OCI-LY7 (cell line): ENCODE measurements around the gene COMMD10. TPM values are rescaled to one million over a fixed set of nuclear protein-coding genes. Genes with fewer than 3 reads are reported as not detected.
"Not testable (repeated sequence)": the region's sequence is repeated elsewhere in the genome, so short reads cannot be mapped to it uniquely, and the experiment has no call there.

Experiments
- BruUV-seq: library from RNA; stranded (reverse); fragments of 400-500 nt; replicated peaks from 2 replicates; lab custom pipeline; 2021; lab: Mats Ljungman, UMichigan
- CTCF ChIA-PET: fragments of 300-600 bp; sonication (Branson Sonifier 250); formaldehyde crosslinking; loops from one replicate; lab custom pipeline; 2022; ENCODE audit warnings: antibody characterized with exemption; ENCODE audit not compliant: unreplicated experiment; lab: Charles Lee
- POLR2A ChIA-PET: fragments of 300-600 bp; sonication (Branson Sonifier 250); formaldehyde crosslinking; loops from one replicate; lab custom pipeline; 2022; ENCODE audit warnings: antibody characterized with exemption; lab: Charles Lee
- DNase-seq: peaks from one replicate; pipeline ENCODE4 v3.0.0-alpha.2; 2015; ENCODE audit warnings: low spot score
- H2AFZ ChIP-seq: fragments of 200-600 bp; sonication (generic), shearing (Covaris generic); 2 replicates; pipeline ENCODE4 v1.6.1; 2014; ENCODE audit warnings: mild to moderate bottlenecking, antibody characterized with exemption, low read length, moderate library complexity
- H3K27ac ChIP-seq: fragments of 200-600 bp; sonication (generic); 2 replicates; pipeline ENCODE4 v1.5.1; 2014; ENCODE audit warnings: mixed run types, low read depth, mild to moderate bottlenecking, moderate library complexity, low read length, inconsistent platforms; ENCODE audit not compliant: poor library complexity, severe bottlenecking
- H3K36me3 ChIP-seq: fragments of 200-600 bp; sonication (generic); 2 replicates; pipeline ENCODE4 v1.6.1; 2014; ENCODE audit warnings: mild to moderate bottlenecking, antibody characterized with exemption, low read length, moderate library complexity, mixed read lengths; ENCODE audit not compliant: insufficient read depth
- H3K4me1 ChIP-seq: fragments of 200-600 bp; sonication (generic); 2 replicates; pipeline ENCODE4 v1.5.1; 2014; ENCODE audit warnings: mild to moderate bottlenecking, low read length; ENCODE audit not compliant: insufficient read depth, poor library complexity, severe bottlenecking
- H3K4me2 ChIP-seq: fragments of 200-600 bp; sonication (generic); 2 replicates; pipeline ENCODE4 v1.6.1; 2014; ENCODE audit warnings: mild to moderate bottlenecking, low read length
- H3K4me3 ChIP-seq: fragments of 200-600 bp; sonication (generic); 2 replicates; pipeline ENCODE4 v1.5.1; 2014; ENCODE audit warnings: mild to moderate bottlenecking, low read depth, low read length; ENCODE audit not compliant: poor library complexity, severe bottlenecking
- H3K79me2 ChIP-seq: fragments of 200-600 bp; sonication (generic); 2 replicates; pipeline ENCODE4 v1.6.1; 2016; ENCODE audit warnings: low read depth, mild to moderate bottlenecking, low read length, moderate library complexity, mixed read lengths; ENCODE audit not compliant: insufficient read depth
- H3K9me2 ChIP-seq: fragments of 200-600 bp; sonication (generic); 2 replicates; pipeline ENCODE4 v1.6.1; 2016; ENCODE audit warnings: mild to moderate bottlenecking, low read length, mixed read lengths; ENCODE audit not compliant: insufficient read depth
- H3K9me3 ChIP-seq: fragments of 200-600 bp; sonication (generic); 2 replicates; pipeline ENCODE4 v1.6.1; 2014; ENCODE audit warnings: mild to moderate bottlenecking, mixed run types, low read length, mixed read lengths
- H4K20me1 ChIP-seq: fragments of 200-600 bp; sonication (generic); 2 replicates; pipeline ENCODE4 v1.6.1; 2014; ENCODE audit warnings: mild to moderate bottlenecking, antibody characterized with exemption, low read length, moderate library complexity, mixed read lengths; ENCODE audit not compliant: insufficient read depth
- CTCF ChIP-seq: fragments of 200-600 bp; sonication (generic); conservative IDR thresholded peaks from 2 replicates; pipeline ENCODE4 v1.5.1; 2014; ENCODE audit warnings: mild to moderate bottlenecking, antibody characterized with exemption, low read length, moderate library complexity, mixed read lengths
- EZH2phosphoT487 ChIP-seq: fragments of 200-600 bp; sonication (generic); IDR thresholded peaks from 2 replicates; pipeline ENCODE4 v1.6.1; 2018; ENCODE audit warnings: low read depth, borderline replicate concordance, mild to moderate bottlenecking, mixed run types, antibody characterized with exemption, low read length, moderate library complexity, mixed read lengths
- intact Hi-C: fragments of 100-400 bp; cut with micrococcal nuclease; formaldehyde crosslinking; loops from one replicate; pipeline ENCODE4 v1.10.0; 2022; ENCODE audit not compliant: unreplicated experiment
- total RNA-seq, 2 experiments: library from RNA; depleted of rRNA in 1 of 2; stranded (reverse); fragments of >200 nt in 1 of 2; shearing (Covaris generic) in 1 of 2; gene quantifications; 2 replicates each; pipeline ENCODE4 v1.2.3, GENCODE V29; 2014 to 2022

COMMD10 gene
- total RNA-seq, 2 experiments from 2014 or later = 15.0 to 15.7 TPM

DNA sequence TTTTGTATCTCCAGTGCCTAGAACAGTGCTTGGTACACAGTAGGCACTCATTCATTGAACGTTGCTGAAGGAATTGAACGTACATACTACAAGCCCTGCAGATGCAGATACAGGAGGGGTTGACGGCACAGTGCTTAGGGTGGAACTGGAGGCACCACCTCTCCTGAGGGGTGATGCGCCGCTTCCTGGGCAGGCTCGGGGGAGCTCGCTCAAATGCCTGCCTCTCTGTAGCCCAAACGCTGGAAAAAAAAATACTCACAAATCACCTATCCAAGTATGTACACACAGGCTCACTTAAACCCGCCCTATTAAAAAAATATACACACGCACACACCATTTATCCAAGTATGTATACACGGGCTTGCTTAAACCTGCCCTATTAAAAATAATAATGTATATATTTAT, 536 bp upstream of the COMMD10 start:
- Histone ChIP-seq H3K79me2 (peaks cover 5% of the 10 kb centered on the region; the same call in 1 of the 2 replicates), H3K9me2 (no peaks in the 10 kb centered on the region), H3K9me3 (no peaks in the 10 kb centered on the region), H3K27ac (no peak overlapping the region), H3K36me3 (peaks cover 8% of the 10 kb centered on the region; the same call in 1 of the 2 replicates), H3K4me2 (peak overlapping the region; percentile 81), H2AFZ (peak overlapping the region; percentile 91), H3K4me1 (peaks cover 8% of the 10 kb centered on the region), H4K20me1 (no peaks in the 10 kb centered on the region), H3K4me3 (peak overlapping the region; percentile 76)
- peak; percentile 45 for DNase-seq
- ChIA-PET POLR2A (interaction anchor here (1.0 to 2.1 kb wide), 3 partner anchors 11 to 244 kb away, joined by 3 to 8 read pairs (median 3); no protein-coding TSS in a partner anchor), CTCF (no interaction called here)
- no peak for TF ChIP-seq EZH2phosphoT487
- no peak for TF ChIP-seq CTCF
- intact Hi-C loops = loop anchor here (2.0 kb wide), 1 partner anchor 243 kb away; the partner anchor contains the start of genes AP3S1 and ATG12
- BruUV-seq = TSS peak; percentile 75

DNA sequence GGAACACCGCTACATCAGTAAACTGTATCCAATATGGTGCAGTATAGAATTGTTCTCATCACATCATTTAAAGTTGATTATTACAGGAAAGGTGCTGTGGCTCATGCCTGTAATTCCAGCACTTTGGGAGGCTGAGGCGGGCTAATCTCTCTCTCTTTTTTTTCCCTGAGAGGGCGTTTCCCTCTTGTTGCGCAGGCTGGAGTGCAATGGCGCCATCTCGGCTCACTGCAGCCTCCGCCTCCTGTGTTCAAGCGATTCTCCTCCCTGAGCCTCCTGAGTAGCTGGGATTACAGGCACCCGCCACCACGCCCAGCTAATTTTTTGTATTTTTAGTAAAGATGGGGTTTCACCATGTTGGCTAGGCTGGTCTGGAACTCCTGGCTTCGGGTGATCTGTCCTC, 1.5 kb downstream of the COMMD10 start:
- H4K20me1 ChIP-seq, H3K36me3 ChIP-seq, H3K9me3 ChIP-seq, H3K4me1 ChIP-seq, DNase-seq, H3K27ac ChIP-seq, H2AFZ ChIP-seq, CTCF ChIA-PET, BruUV-seq, H3K79me2 ChIP-seq, H3K9me2 ChIP-seq: not testable (repeated sequence)
- intact Hi-C loops = loop anchor here (5.0 kb wide), 1 partner anchor 544 kb away; the partner anchor contains the start of gene FEM1C
- H3K4me2 ChIP-seq = peak overlapping the region; percentile 81; the same call in 1 of the 2 replicates
- POLR2A ChIA-PET = interaction anchor here (0.7 to 0.8 kb wide), 2 partner anchors 93 to 820 kb away, joined by 3 read pairs; no protein-coding TSS in a partner anchor
- H3K4me3 ChIP-seq = peak overlapping the region; percentile 76

- intact Hi-C loops = loop anchor here (5.0 kb wide), 1 partner anchor 546 kb away; the partner anchor contains the start of gene FEM1C
- CTCF ChIA-PET = no interaction called here
- POLR2A ChIA-PET = no interaction called here
- Histone ChIP-seq H3K4me2 (no peak overlapping the region), H3K4me3 (no peak overlapping the region), H3K27ac (no peak overlapping the region), H2AFZ (no peak overlapping the region), H3K9me2 (no peaks in the 10 kb centered on the region), H4K20me1 (no peaks in the 10 kb centered on the region), H3K4me1 (peaks cover 8% of the 10 kb centered on the region), H3K36me3 (peaks cover 16% of the 10 kb centered on the region), H3K79me2 (peaks cover 5% of the 10 kb centered on the region; the same call in 1 of the 2 replicates), H3K9me3 (no peaks in the 10 kb centered on the region)
- TF ChIP-seq EZH2phosphoT487 (no peak), CTCF (no peak)
- no peak for DNase-seq
- no TSS peak for BruUV-seq
These were observed 3.2 kb downstream of the COMMD10 start for GRCh38 chr5:116088062-116088461.
